ENCODE results near the gene ALG2.

DNA sequence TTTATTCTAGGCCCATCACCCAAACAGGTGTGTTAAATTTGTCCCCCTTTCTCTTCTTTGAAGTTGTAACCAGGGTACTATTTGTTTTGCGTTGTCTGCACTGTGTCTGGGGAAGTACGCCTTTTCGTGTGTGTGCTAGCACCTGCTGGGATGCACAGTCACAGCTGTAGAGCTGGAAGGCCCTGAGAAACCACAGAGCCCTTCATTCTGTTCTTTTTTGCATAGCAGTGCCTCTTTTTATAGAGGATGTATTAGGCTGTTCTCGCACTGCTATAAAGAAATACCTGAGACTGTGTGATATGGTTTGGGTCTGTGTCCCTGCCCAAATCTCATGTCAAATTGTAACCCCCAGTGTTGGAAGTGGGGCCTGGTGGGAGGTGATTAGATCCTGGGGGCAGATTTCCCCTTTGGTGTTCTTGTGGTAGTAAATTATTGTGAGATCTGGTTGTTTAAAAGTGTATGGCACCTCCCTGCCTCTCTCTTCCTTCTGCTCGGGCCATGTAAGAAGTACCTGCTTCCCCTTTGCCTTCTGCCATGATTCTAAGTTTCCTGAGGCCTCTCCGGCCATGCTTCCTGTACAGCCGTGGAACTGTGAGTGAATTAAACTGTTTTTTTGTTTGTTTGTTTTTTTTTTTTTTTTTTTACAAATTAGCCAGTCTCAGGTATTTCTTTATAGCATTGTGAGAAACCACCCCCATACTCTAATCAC, 14.3 kb upstream of the ALG2 start:
- no peak for TF ChIP-seq POLR2A (IDR thresholded peaks at IDR 0.05; ENCODE audit: low read depth, low read length)
- TF ChIP-seq, protein P1, sequence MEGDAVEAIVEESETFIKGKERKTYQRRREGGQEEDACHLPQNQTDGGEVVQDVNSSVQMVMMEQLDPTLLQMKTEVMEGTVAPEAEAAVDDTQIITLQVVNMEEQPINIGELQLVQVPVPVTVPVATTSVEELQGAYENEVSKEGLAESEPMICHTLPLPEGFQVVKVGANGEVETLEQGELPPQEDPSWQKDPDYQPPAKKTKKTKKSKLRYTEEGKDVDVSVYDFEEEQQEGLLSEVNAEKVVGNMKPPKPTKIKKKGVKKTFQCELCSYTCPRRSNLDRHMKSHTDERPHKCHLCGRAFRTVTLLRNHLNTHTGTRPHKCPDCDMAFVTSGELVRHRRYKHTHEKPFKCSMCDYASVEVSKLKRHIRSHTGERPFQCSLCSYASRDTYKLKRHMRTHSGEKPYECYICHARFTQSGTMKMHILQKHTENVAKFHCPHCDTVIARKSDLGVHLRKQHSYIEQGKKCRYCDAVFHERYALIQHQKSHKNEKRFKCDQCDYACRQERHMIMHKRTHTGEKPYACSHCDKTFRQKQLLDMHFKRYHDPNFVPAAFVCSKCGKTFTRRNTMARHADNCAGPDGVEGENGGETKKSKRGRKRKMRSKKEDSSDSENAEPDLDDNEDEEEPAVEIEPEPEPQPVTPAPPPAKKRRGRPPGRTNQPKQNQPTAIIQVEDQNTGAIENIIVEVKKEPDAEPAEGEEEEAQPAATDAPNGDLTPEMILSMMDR (conservative IDR thresholded peaks at IDR 0.05; ENCODE audit: low read depth, low read length), result no peak
